Pulmonary artery endothelial cell (primary cell): Measurements from ENCODE around the gene TDP2. TPM values are rescaled to one million over a fixed set of nuclear protein-coding genes. Genes with fewer than 3 reads are reported as not detected.
"Not testable (repeated sequence)": the region's sequence is repeated elsewhere in the genome, so short reads cannot be mapped to it uniquely, and the experiment has no call there.

Source experiments
- DNase-seq: peaks from one replicate; pipeline ENCODE4 v3.0.0-alpha.2; 2011; ENCODE audit warnings: low read depth, low spot score
- total RNA-seq: library from RNA; depleted of rRNA; stranded (reverse); fragments of >200 nt; gene quantifications from 2 replicates; pipeline ENCODE4 v1.2.3, GENCODE V29; 2014

TDP2 gene
- total RNA-seq, 1 donor from 2014 or later = 25.4 TPM

DNA sequence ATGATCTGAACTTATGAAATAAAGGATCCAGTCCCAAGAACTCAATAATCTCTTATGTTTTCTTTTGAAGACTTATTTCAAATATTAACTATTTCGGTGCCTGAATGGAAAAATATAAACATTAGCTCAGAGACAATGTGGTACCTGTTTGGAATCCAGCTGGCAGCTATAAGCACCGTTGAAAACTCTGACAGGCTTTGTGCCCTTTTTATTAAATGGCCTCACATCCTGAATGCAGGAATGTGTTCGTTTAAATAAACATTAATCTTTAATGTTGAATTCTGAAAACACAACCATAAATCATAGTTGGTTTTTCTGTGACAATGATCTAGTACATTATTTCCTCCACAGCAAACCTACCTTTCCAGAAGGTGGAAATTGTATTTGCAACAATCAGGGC, 16.3 kb downstream of the TDP2 start:
- no peak for DNase-seq

DNA sequence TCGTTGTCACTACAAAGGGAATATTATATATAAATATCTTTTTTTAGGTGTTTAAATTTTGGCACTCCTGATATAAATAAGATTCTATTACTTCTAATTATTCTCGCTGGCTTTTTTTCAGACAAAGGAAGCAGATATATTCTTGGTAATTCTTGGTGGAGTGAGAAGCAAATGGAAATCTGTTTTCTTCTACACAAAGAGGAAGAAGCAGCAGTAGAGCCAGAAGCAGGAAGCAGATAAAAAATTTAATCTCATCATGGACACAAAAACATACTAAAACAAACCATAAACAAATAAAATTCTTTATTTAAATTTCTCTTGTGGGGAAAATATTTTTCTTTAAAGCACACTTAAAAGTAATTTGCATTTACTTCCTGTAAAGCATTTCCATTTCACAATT, 17.0 kb downstream of the TDP2 start:
- DNase-seq = no peak

DNA sequence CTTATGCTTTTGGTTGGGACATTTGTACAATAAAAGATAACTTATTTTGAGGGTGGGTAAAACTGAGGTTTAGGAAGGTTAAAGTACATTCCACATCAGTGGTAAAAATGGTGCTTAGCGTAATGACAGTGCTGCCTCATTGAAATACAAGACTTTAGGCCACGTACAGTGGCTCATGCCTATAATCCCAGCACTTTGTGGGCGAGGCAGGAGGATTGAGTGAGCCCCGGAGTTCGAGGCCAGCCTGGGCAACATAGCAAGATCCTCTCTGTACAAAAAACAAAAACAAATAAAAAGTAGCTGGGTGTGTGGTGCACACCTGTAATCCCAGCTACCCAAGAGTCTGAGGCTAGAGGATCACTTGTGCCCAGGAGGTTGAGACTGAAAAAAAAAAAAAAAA, 18.4 kb downstream of the TDP2 start:
- no peak for DNase-seq

- DNase-seq = no peak
These were observed 19.9 kb downstream of the TDP2 start for GRCh38 chr6:24646771-24647170.

DNA sequence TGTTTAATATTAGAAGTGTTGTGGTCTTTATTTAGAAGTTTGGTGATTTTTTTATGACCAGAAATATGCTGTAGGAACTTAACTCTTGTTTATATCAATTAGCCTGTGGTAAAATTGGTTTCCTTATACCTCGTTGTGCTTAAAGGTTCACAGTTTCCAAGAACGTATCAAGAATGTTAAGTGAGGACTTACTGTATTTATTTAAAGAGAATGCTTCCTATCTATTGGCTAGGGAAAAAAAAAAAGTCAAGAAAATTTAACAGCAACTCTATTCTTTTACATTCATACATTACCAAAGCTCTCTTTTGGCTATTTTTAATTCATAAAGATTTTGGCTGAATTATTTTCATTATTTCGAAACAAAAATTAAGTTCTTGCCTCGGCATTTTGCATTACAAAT, 22.3 kb downstream of the TDP2 start:
- DNase-seq = no peak

GRCh38 chr6:24643920-24644319, 22.8 kb downstream of the TDP2 start:
- no peak for DNase-seq

DNA sequence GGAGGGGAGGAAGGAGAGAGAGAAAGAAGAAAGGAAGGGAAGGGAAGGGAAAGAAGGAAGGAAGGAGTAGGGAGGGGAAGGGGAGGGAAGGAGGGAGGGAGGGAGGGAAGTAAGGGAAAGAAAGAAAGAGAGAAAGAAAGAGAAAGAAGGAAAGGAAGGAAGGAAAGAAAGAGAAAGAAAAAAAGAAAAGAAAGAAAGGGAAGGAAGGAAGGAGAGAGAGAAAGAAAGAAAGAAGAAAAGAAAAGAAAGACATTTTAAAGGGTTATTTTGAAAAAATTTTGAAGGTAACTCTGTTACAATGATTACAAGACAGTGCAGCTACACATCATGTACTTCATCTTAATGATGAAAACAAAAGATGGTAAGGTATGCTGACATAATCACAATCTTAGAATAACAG, 24.6 kb downstream of the TDP2 start:
- DNase-seq = no peak

DNA sequence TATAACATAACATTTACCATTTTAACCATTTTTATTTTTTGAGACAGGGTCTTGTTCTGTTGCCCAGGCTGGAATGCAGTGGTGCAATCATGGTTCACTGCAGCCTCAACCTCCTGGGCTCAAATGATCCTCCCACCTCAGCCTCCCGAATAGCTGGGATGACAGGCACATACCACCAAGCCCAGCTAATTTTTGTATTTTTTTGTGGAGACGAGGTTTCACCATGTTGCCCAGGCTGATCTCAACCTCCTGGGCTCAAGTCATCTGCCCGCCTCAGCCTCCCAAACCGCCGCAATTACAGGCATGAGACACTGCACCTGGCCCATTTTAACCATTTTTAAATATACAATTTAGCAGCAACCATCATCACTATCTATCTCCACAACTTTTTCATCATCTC, 26.1 kb downstream of the TDP2 start:
- not testable (repeated sequence) for DNase-seq

DNA sequence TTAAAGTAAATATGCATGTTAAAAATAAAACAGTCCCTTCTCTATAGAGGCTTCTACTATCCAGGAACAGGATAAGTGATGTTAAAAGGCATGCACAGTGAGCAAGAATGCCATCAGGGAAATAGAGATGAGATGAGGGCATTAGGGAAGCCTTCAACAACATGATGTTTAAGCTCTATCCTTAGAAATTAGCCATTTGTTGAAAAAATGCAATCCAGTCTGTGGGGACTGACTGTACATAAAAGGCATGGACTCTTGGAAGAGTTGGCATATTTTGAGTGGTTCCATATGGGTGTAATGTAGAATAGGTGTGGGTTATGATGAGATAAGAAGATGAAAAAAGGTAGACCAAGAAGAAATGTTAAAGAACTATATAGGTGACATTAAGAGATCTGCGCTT, 26.5 kb downstream of the TDP2 start:
- DNase-seq = no peak

GRCh38 chr6:24636681-24637080, 30.0 kb downstream of the TDP2 start:
- no peak for DNase-seq

DNA sequence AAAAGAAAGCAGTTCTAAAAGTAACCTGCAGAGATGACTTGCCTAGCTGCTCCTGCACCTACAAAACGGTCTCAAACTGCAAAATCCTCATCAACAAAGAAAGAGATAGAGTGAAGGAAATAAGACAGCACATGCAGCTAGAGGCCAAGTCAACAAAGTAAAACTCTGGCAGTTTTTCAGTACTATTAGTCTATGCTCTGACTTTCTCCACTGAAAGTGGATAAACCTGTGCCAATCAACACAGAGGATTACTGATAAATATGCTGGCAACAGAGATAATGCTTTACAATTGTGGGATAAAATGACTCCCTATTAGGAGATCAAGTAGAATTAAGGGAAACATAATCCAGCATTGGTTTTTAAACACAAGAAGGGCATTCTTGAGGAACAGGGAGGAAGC, 34.1 kb downstream of the TDP2 start:
- no peak for DNase-seq

- no peak for DNase-seq
These were observed 35.0 kb downstream of the TDP2 start for GRCh38 chr6:24631671-24632070.

DNA sequence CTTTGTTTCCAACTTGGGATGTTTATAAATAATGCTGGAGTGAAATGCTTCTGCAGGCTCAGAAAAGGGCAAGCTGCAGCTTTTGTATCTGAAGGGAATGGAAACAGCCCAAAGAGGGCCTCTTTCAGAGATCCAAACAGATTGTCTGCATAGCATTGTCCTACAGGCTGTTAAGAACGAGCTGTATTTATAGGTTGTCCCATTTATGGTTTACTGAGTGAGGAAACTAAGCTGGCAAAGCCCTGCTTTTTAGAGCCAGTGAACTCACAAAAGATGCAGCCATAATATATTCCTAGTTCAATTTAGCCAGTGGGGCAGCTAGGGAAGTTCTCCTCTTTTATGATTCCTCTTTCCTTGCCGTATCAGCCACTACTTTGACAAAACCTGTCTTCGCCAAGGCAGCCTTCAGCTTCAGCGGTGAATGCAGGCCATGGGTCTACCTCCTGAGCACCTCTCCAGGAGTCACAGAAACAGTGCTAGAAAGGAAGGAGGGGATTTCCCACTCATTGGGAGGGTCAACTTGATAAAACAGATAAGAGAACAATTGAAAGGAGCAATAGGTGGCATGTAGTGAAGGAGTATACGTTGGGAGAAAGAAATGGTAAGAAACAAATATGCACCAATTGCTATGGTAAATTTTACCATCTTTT, 35.7 kb downstream of the TDP2 start:
- no peak for DNase-seq

DNA sequence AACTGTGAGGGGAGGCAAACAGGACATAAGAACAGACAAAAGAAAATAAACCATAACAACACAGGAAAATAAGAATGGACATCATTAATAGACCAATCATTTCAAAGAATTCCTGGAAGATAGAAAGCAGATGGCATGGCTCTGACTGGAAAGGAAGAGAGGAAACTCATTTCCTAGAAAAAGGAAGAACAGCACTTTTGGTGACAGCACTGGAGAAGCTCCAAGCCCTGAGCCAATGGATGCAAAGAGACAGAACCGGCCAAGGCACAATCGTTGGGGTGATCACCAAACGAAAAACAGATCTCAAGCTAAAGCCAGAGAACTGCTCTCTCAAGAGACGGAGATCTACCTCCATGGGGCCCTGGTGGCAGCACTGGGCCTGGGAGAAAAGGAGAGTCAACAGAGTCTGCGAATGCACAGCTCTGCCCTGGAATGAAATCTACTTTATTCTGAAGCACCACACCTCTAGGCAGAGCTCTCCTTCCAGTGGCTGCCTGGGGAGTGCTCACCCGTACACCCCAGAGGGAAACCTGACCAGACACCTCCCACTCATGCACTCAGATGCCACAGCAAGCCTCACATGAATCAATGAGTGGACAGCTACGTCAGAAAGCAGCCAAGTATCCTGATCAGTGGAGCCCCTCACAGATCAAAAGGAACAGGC, 44.9 kb downstream of the TDP2 start:
- no peak for DNase-seq

GRCh38 chr6:24620637-24621036, 46.1 kb downstream of the TDP2 start:
- no peak for DNase-seq

- no peak for DNase-seq
These were observed 47.0 kb downstream of the TDP2 start for GRCh38 chr6:24619661-24620060.

DNA sequence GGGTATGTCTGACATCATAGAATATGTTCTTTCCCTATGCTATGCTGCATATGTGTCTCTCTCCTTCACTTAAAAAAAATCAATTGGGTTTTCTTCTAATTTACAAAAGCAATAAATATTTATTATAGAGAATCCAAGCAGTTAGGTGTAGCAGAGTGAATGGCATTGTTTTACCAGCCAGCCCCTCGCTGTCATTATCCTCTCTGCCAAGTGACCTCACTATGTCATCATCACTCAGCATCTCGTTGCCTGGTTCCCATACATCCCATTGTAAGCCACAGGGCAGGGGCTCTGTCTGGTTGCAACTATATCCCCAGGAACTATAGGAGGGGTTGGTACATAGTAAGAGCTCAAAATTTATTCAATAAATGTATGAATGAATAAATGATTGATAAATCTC, 52.1 kb downstream of the TDP2 start:
- no peak for DNase-seq

- DNase-seq = no peak
These were observed 52.7 kb downstream of the TDP2 start for GRCh38 chr6:24614043-24614420.

- DNase-seq = no peak
These were observed 53.2 kb downstream of the TDP2 start for GRCh38 chr6:24613361-24614042.

- DNase-seq = no peak
These were observed 56.0 kb downstream of the TDP2 start for GRCh38 chr6:24610672-24611071.

- no peak for DNase-seq
These were observed 59.2 kb downstream of the TDP2 start for GRCh38 chr6:24607310-24608105.
